Hepatocyte (in vitro differentiated cells): ENCODE results near the gene BMP7. TPM values are rescaled to one million over a fixed set of nuclear protein-coding genes. Genes with fewer than 3 reads are reported as not detected.
"Not testable (repeated sequence)": the region's sequence is repeated elsewhere in the genome, so short reads cannot be mapped to it uniquely, and the experiment has no call there.

ENCODE experiments used
- DNase-seq: peaks from one replicate; pipeline ENCODE4 v3.0.0-alpha.2; 2016; ENCODE audit warnings: low spot score
- H2AFZ ChIP-seq: fragments of 200-600 bp; sonication (generic); 2 replicates; pipeline ENCODE4 v1.6.0; 2016; ENCODE audit warnings: antibody characterized with exemption, mild to moderate bottlenecking
- H3K27ac ChIP-seq: fragments of 200-600 bp; sonication (generic); 2 replicates; pipeline ENCODE4 v1.5.1; 2016; ENCODE audit warnings: mild to moderate bottlenecking
- H3K27me3 ChIP-seq: fragments of 200-600 bp; sonication (generic); 2 replicates; pipeline ENCODE4 v1.6.1; 2016
- H3K36me3 ChIP-seq: fragments of 200-600 bp; sonication (generic); replicated peaks from 2 replicates; pipeline ENCODE4 v1.5.1; 2016; ENCODE audit warnings: low read depth; ENCODE audit not compliant: insufficient read depth
- H3K4me1 ChIP-seq: fragments of 200-600 bp; sonication (generic); 2 replicates; pipeline ENCODE4 v1.5.1; 2016; ENCODE audit warnings: mild to moderate bottlenecking, moderate library complexity; ENCODE audit not compliant: insufficient read depth
- H3K4me2 ChIP-seq: fragments of 200-600 bp; sonication (generic); 2 replicates; pipeline ENCODE4 v1.6.0; 2016
- H3K4me3 ChIP-seq: fragments of 200-600 bp; sonication (generic); 2 replicates; pipeline ENCODE4 v1.5.1; 2016; ENCODE audit warnings: mild to moderate bottlenecking
- H3K79me2 ChIP-seq: fragments of 200-600 bp; sonication (generic); 2 replicates; pipeline ENCODE4 v1.6.0; 2017; ENCODE audit warnings: mild to moderate bottlenecking
- H3K9me2 ChIP-seq: fragments of 200-600 bp; sonication (generic); replicated peaks from 2 replicates; pipeline ENCODE4 v1.6.0; 2017; ENCODE audit warnings: mild to moderate bottlenecking; ENCODE audit not compliant: insufficient read depth
- H3K9me3 ChIP-seq: fragments of 200-600 bp; sonication (generic); 2 replicates; pipeline ENCODE4 v1.5.1; 2016; ENCODE audit warnings: low read depth, mild to moderate bottlenecking
- H4K20me1 ChIP-seq: fragments of 200-600 bp; sonication (generic); 2 replicates; pipeline ENCODE4 v1.6.0; 2016; ENCODE audit warnings: mild to moderate bottlenecking; ENCODE audit not compliant: insufficient read depth, poor library complexity, severe bottlenecking
- CTCF ChIP-seq: fragments of 200-600 bp; sonication (generic); IDR thresholded peaks from 2 replicates; pipeline ENCODE4 v1.5.1; 2016; ENCODE audit warnings: antibody characterized with exemption, mild to moderate bottlenecking; ENCODE audit not compliant: poor library complexity
- EZH2 ChIP-seq: fragments of 200-600 bp; sonication (generic); IDR thresholded peaks from 2 replicates; pipeline ENCODE4 v1.6.1; 2016; ENCODE audit warnings: antibody characterized with exemption, mild to moderate bottlenecking, borderline replicate concordance
- EZH2phosphoT487 ChIP-seq: fragments of 200-600 bp; sonication (generic); IDR thresholded peaks from one replicate; pipeline ENCODE4 v1.6.1; 2018; ENCODE audit warnings: antibody characterized with exemption, mild to moderate bottlenecking, low read depth, moderate library complexity; ENCODE audit not compliant: unreplicated experiment, severe bottlenecking
- WGBS: methylation state at CpG from one replicate; pipeline ENCODE4 v1.1.6; 2016; ENCODE audit warnings: low lambda C conversion rate; ENCODE audit errors: missing lambda C conversion rate; 5-methylcytosine and 5-hydroxymethylcytosine counted together
- polyA plus RNA-seq: library from polyadenylated mRNA; unstranded; fragments of >200 nt; fragmentation: Nextera tagmentation; extraction: Ambion mirVana; gene quantifications from 2 replicates; pipeline ENCODE4 v1.2.1, GENCODE V29; 2016
- total RNA-seq: library from RNA; depleted of rRNA; stranded (reverse); fragments of >200 nt; gene quantifications from 2 replicates; pipeline ENCODE4 v1.2.3, GENCODE V29; 2014

The BMP7 gene
- total and polyA plus RNA-seq, 2 experiments from 2014 or later, result 9.1 to 14.8 TPM

- H3K4me2 ChIP-seq, result peak overlapping the region; percentile 88
- TF ChIP-seq CTCF, result no peak
- no peak for TF ChIP-seq EZH2
- no peak for TF ChIP-seq EZH2phosphoT487
These were observed 975 bp downstream of the BMP7 start for GRCh38 chr20:57265336-57265996.

GRCh38 chr20:57264908-57265335 lies 1.5 kb downstream of the BMP7 start:
- 2% methylated on average over 25 of the region's 29 CpGs for WGBS
- Histone ChIP-seq H3K4me1 (peaks cover 44% of the 10 kb centered on the region), H3K4me2 (peak overlapping the region; percentile 88), H3K4me3 (peak overlapping the region; percentile 82), H3K79me2 (peaks cover 25% of the 10 kb centered on the region), H3K27ac (peak overlapping the region; percentile 68), H2AFZ (peak overlapping the region; percentile 53), H3K27me3 (peaks cover 26% of the 10 kb centered on the region)
- not testable (repeated sequence) for H4K20me1 ChIP-seq, H3K9me3 ChIP-seq, H3K36me3 ChIP-seq, H3K9me2 ChIP-seq, DNase-seq

More at GRCh38 chr20:57265336-57265996, 975 bp downstream of the BMP7 start:
- peak overlapping the region; percentile 10 for H3K27ac ChIP-seq
- H3K36me3 ChIP-seq, result no peaks in the 10 kb centered on the region
- DNase-seq, result peak; percentile 54
- WGBS, result under 1% methylated on average over 44 of the region's 53 CpGs
- peaks cover 20% of the 10 kb centered on the region for H3K79me2 ChIP-seq
- no peaks in the 10 kb centered on the region for H4K20me1 ChIP-seq
- H3K9me2 ChIP-seq, result no peaks in the 10 kb centered on the region
- no peaks in the 10 kb centered on the region for H3K9me3 ChIP-seq
- H3K4me1 ChIP-seq, result peaks cover 41% of the 10 kb centered on the region
- peak overlapping the region; percentile 82 for H3K4me3 ChIP-seq
- peaks cover 26% of the 10 kb centered on the region for H3K27me3 ChIP-seq
- peak overlapping the region; percentile 53 for H2AFZ ChIP-seq

- 6% methylated on average over 54 of the region's 54 CpGs for WGBS
- H3K36me3 ChIP-seq, result no peaks in the 10 kb centered on the region
- peak overlapping the region; percentile 88 for H3K4me2 ChIP-seq
- H3K9me3 ChIP-seq, result no peaks in the 10 kb centered on the region
- peaks cover 31% of the 10 kb centered on the region for H3K79me2 ChIP-seq
- peak overlapping the region; percentile 68 for H3K27ac ChIP-seq
- DNase-seq, result peak; percentile 64
- H3K4me3 ChIP-seq, result peak overlapping the region; percentile 82
- H2AFZ ChIP-seq, result peak overlapping the region; percentile 2
- H3K9me2 ChIP-seq, result no peaks in the 10 kb centered on the region
- no peaks in the 10 kb centered on the region for H4K20me1 ChIP-seq
- H3K4me1 ChIP-seq, result peaks cover 51% of the 10 kb centered on the region
- H3K27me3 ChIP-seq, result peaks cover 24% of the 10 kb centered on the region
- TF ChIP-seq EZH2phosphoT487 (no peak), EZH2 (peak; percentile 54), CTCF (peak; percentile 4)
These were observed 2.3 kb downstream of the BMP7 start for GRCh38 chr20:57263801-57264792.
